ENCODE data around the gene ELL2. TPM values are rescaled to one million over a fixed set of nuclear protein-coding genes. Genes with fewer than 3 reads are reported as not detected.

ELL2 gene
- total and polyA plus RNA-seq, 2 of the 13 experiments (the other 11 are each of a cell fraction or from before 2014, with no cell fraction given): 78.9 to 97.1 TPM

DNA sequence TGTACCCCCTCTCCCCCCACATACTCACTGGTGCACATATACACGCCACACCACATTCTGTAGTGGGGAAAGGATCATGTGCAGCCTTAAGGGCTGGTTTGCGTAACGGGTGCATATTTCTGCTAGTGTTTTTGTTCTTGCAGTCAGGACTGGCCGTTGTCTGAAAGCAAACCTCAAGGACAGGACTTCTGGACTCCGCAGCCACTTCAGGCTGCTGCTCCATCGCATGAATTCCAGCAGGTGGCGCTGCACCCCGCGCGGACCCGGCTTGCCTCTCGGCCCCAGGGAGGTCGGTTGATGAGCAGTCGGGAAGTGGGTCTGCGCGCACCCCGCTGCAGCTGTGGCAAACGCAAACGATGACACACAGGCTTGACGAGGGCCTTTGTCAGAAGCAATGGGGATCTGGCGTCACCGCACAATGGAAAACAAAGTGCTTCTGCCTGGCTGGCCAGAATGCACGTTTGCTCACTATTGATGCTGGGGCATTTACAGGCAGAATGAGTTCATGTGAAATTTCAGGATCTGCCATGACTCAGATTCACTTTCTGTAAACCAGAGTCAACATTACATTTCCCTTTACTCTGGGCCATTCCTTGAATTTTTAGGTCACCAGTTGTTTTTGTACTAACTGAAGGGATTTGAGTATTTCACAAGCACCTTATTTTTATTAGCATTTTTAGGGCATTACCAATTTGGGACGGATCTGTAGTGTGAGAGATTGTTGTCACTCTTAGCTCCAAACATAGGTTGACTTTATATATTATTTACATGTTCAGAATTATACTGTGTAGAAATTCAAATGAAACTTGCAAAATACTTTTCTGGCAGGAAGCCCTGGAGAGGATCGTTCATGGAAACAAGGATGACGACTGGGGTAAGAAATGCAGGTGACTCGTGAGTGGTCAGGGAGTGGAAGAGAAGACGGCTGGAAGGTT, 102.7 kb downstream of the ELL2 start:
- intact Hi-C loops (cut with micrococcal nuclease; ENCODE audit: unreplicated experiment): loop anchor here (2.0 to 5.0 kb wide), 3 partner anchors 30 to 478 kb away; no protein-coding TSS in a partner anchor
- peaks cover 77% of the 10 kb centered on the region for H3K4me1 ChIP-seq (ENCODE audit: insufficient read depth, low read length)
- H4K20me1 ChIP-seq (ENCODE audit: insufficient read depth, low read length): no peaks in the 10 kb centered on the region
- no peak overlapping the region for H2AFZ ChIP-seq (ENCODE audit: low read length)
- DNase-seq (ENCODE audit: low spot score): peak; percentile 90
- peak overlapping the region; percentile 58 for H3K9ac ChIP-seq (ENCODE audit: insufficient read depth, low read depth, low read length)
- WGBS (ENCODE audit: low lambda C conversion rate): 8% methylated on average over 18 of the region's 28 CpGs
- no peaks in the 10 kb centered on the region for H3K27me3 ChIP-seq (ENCODE audit: control insufficient read depth in 1 of 2, insufficient read depth in 2 of 2, low read length in 2 of 2)
- CTCF ChIA-PET (ENCODE audit: low intra/inter-chr PET ratio, low total read pairs): interaction anchor here (1.3 kb wide), 1 partner anchor 34 kb away, joined by 5 read pairs; no protein-coding TSS in a partner anchor
- H3K79me2 ChIP-seq (ENCODE audit: insufficient read depth, low read length): peaks cover 9% of the 10 kb centered on the region
- ATAC-seq: peak; percentile 75
- no peaks in the 10 kb centered on the region for H3K9me3 ChIP-seq (ENCODE audit: low read length)
- POLR2A ChIA-PET: interaction anchor here (1.1 to 4.4 kb wide), 4 partner anchors 20 to 477 kb away, joined by 4 to 32 read pairs (median 11); partner anchors contain the start of gene GLRX
- H3K27ac ChIP-seq (ENCODE audit: extremely low read length, insufficient read depth, low read length): peak overlapping the region; percentile 71
- BruUV-seq (replicated peaks): no TSS peak
- H3K4me3 ChIP-seq (replicated peaks in 1 of 3; ENCODE audit: insufficient read depth in 1 of 3, low read depth in 2 of 3, low read length in 3 of 3): peak overlapping the region; percentile 10 to 47 (median 32); a peak in 4 of 6 replicates
- H3K4me2 ChIP-seq (ENCODE audit: low read depth, low read length): peak overlapping the region; percentile 64
- no peaks in the 10 kb centered on the region for H3K36me3 ChIP-seq (replicated peaks in 1 of 2; ENCODE audit: control insufficient read depth in 1 of 2, insufficient read depth in 2 of 2, low read length in 2 of 2)
- peak; percentile 91 for FAIRE-seq
- in situ Hi-C loops (cut with HindIII; ENCODE audit: extremely low pct_ligation_motif_present, low pct_unique_long_range_greater_than_20kb): loop anchor here (5.0 kb wide), 2 partner anchors 98 to 478 kb away; no protein-coding TSS in a partner anchor
- peak; percentile 52; the same call in 1 of the 2 replicates for TF ChIP-seq ZNF124 (CRISPR knock-in tag; IDR thresholded peaks at IDR 0.05)
- TF ChIP-seq ASH2L (IDR thresholded peaks at IDR 0.05; ENCODE audit: insufficient read length, low read depth, low read length): peak; percentile 82
- TF ChIP-seq, protein P1, sequence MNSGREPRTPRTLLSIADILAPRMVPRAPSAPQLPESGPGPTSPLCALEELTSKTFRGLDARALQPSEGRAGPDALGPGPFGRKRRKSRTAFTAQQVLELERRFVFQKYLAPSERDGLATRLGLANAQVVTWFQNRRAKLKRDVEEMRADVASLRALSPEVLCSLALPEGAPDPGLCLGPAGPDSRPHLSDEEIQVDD (CRISPR knock-in tag; IDR thresholded peaks at IDR 0.05; ENCODE audit: borderline replicate concordance): no peak
- TF ChIP-seq MED1 (CRISPR knock-in tag; IDR thresholded peaks at IDR 0.05): peak; percentile 98
- no peak for TF ChIP-seq HNRNPL (IDR thresholded peaks at IDR 0.05; ENCODE audit: low read depth, low read length)
- TF ChIP-seq ZNF253 (CRISPR knock-in tag; IDR thresholded peaks at IDR 0.05; ENCODE audit: borderline replicate concordance): no peak
- TF ChIP-seq ARHGAP35 (CRISPR knock-in tag; IDR thresholded peaks at IDR 0.05; ENCODE audit: borderline replicate concordance): no peak; the same call in 1 of the 2 replicates
- TF ChIP-seq KLF13 (CRISPR knock-in tag; IDR thresholded peaks at IDR 0.05): no peak
- peak; percentile 69; the same call in 1 of the 2 replicates for TF ChIP-seq RFXAP (CRISPR knock-in tag; IDR thresholded peaks at IDR 0.05; ENCODE audit: borderline replicate concordance)
- no peak for TF ChIP-seq CERS6 (CRISPR knock-in tag; IDR thresholded peaks at IDR 0.05)
- peak; percentile 71; the same call in 1 of the 2 replicates for TF ChIP-seq HIVEP1 (CRISPR knock-in tag; IDR thresholded peaks at IDR 0.05)
- TF ChIP-seq ZBTB25 (CRISPR knock-in tag; IDR thresholded peaks at IDR 0.05): no peak
- TF ChIP-seq TFE3 (CRISPR knock-in tag; IDR thresholded peaks at IDR 0.05): peak; percentile 57
- no peak for TF ChIP-seq PPARG (CRISPR knock-in tag; conservative IDR thresholded peaks at IDR 0.05)
- TF ChIP-seq ZNF589 (CRISPR knock-in tag; conservative IDR thresholded peaks at IDR 0.05): 0 out of 2 replicates have a peak, but pooled peaks have one; percentile 64
- TF ChIP-seq, protein P2, sequence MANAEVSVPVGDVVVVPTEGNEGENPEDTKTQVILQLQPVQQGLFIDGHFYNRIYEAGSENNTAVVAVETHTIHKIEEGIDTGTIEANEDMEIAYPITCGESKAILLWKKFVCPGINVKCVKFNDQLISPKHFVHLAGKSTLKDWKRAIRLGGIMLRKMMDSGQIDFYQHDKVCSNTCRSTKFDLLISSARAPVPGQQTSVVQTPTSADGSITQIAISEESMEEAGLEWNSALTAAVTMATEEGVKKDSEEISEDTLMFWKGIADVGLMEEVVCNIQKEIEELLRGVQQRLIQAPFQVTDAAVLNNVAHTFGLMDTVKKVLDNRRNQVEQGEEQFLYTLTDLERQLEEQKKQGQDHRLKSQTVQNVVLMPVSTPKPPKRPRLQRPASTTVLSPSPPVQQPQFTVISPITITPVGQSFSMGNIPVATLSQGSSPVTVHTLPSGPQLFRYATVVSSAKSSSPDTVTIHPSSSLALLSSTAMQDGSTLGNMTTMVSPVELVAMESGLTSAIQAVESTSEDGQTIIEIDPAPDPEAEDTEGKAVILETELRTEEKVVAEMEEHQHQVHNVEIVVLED (CRISPR knock-in tag; IDR thresholded peaks at IDR 0.05; ENCODE audit: borderline replicate concordance): peak; percentile 56

Measured in HepG2 (cell line).